Neural progenitor cell (in vitro differentiated cells): Measurements from ENCODE around the gene NFE2L1. TPM values are rescaled to one million over a fixed set of nuclear protein-coding genes. Genes with fewer than 3 reads are reported as not detected.
"Not testable (repeated sequence)": the region's sequence is repeated elsewhere in the genome, so short reads cannot be mapped to it uniquely, and the experiment has no call there.

ENCODE experiments used
- DNase-seq: peaks from one replicate; pipeline ENCODE4 v3.0.0-alpha.2; 2016; ENCODE audit warnings: low spot score
- H2AFZ ChIP-seq: fragments of 200-600 bp; sonication (generic); replicated peaks from 2 replicates; pipeline ENCODE4 v1.6.1; 2016; ENCODE audit warnings: antibody characterized with exemption
- H3F3A ChIP-seq: fragments of 200-600 bp; sonication (generic); 2 replicates; pipeline ENCODE4 v1.6.1; 2016; ENCODE audit warnings: antibody characterized with exemption, low read depth
- H3K27ac ChIP-seq: fragments of 200-600 bp; sonication (generic); 2 replicates; pipeline ENCODE4 v1.5.1; 2016; ENCODE audit warnings: mild to moderate bottlenecking
- H3K27me3 ChIP-seq: fragments of 200-600 bp; sonication (generic); 2 replicates; pipeline ENCODE4 v1.6.1; 2016; ENCODE audit warnings: mild to moderate bottlenecking, moderate library complexity
- H3K36me3 ChIP-seq: fragments of 200-600 bp; sonication (generic); 2 replicates; pipeline ENCODE4 v1.5.1; 2016
- H3K4me1 ChIP-seq: fragments of 200-600 bp; sonication (generic); 2 replicates; pipeline ENCODE4 v1.6.1; 2016; ENCODE audit warnings: mixed run types
- H3K4me2 ChIP-seq: fragments of 200-600 bp; sonication (generic); 2 replicates; pipeline ENCODE4 v1.6.1; 2016
- H3K4me3 ChIP-seq: fragments of 200-600 bp; sonication (generic); 2 replicates; pipeline ENCODE4 v1.5.1; 2016
- H3K79me2 ChIP-seq: fragments of 200-600 bp; sonication (generic); 2 replicates; pipeline ENCODE4 v1.6.1; 2016; ENCODE audit warnings: low read depth
- H3K9ac ChIP-seq: fragments of 200-600 bp; sonication (generic); 2 replicates; pipeline ENCODE4 v1.6.1; 2016
- H3K9me3 ChIP-seq: fragments of 200-600 bp; sonication (generic); 2 replicates; pipeline ENCODE4 v1.5.1; 2016; ENCODE audit warnings: low read depth
- H4K20me1 ChIP-seq: fragments of 200-600 bp; sonication (generic); 2 replicates; pipeline ENCODE4 v1.6.1; 2016; ENCODE audit warnings: low read depth
- H3K27ac Mint-ChIP-seq: 3 replicates; pipeline ENCODE4 v1.8.0; 2021; ENCODE audit warnings: mixed read lengths
- H3K27me3 Mint-ChIP-seq: 2 replicates; pipeline ENCODE4 v1.8.0; 2022; ENCODE audit warnings: low read depth, mild to moderate bottlenecking, inconsistent platforms, moderate library complexity, mixed read lengths; ENCODE audit not compliant: insufficient read depth
- H3K36me3 Mint-ChIP-seq: 3 replicates; pipeline ENCODE4 v1.8.0; 2021; ENCODE audit warnings: mixed read lengths
- H3K4me1 Mint-ChIP-seq: 3 replicates; pipeline ENCODE4 v1.8.0; 2021; ENCODE audit warnings: mixed read lengths
- H3K4me3 Mint-ChIP-seq: 3 replicates; pipeline ENCODE4 v1.8.0; 2021; ENCODE audit warnings: mild to moderate bottlenecking, moderate library complexity, mixed read lengths
- H3K9me3 Mint-ChIP-seq: 3 replicates; pipeline ENCODE4 v1.8.0; 2020; ENCODE audit warnings: mixed read lengths
- CTCF ChIP-seq: fragments of 200-600 bp; sonication (generic); IDR thresholded peaks from 2 replicates; pipeline ENCODE4 v1.5.1; 2017; ENCODE audit warnings: antibody characterized with exemption, mild to moderate bottlenecking
- EZH2 ChIP-seq: fragments of 200-600 bp; sonication (generic); IDR thresholded peaks from 2 replicates; pipeline ENCODE4 v1.6.1; 2017; ENCODE audit warnings: antibody characterized with exemption, mild to moderate bottlenecking, moderate library complexity
- EZH2phosphoT487 ChIP-seq: fragments of 200-600 bp; sonication (generic); IDR thresholded peaks from 2 replicates; pipeline ENCODE4 v1.6.1; 2017; ENCODE audit warnings: antibody characterized with exemption
- total RNA-seq: library from RNA; depleted of rRNA; stranded (reverse); fragments of >200 nt; gene quantifications from 2 replicates; pipeline ENCODE4 v1.2.3, GENCODE V29; 2015; ENCODE audit warnings: low replicate concordance

Gene NFE2L1
- total RNA-seq, 1 donor from 2014 or later, result 104 TPM

DNA sequence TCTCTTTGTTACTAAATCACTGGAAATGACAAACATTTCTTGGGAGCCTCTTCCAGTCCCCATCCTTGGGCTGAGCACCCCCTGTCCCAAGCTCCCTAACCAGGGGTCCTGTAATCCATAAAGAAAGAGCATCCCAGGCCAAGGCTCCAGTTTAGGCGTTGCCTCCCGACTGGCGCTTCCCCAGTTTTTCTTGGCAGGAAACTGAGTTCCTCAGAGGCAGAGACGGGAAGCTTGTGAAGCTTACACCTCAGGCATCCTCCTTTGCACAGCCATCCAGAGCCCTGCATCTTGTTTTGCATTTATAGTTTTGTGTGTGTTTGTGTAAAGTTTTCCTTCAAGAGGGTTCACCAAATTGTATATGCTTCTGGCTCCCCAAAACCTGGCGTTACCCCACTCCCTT lies 17.6 kb upstream of the NFE2L1 start:
- H3K27me3 ChIP-seq, result peaks cover 25% of the 10 kb centered on the region
- peaks cover 24% of the 10 kb centered on the region for H3K4me1 Mint-ChIP-seq
- no peak overlapping the region for H3K9ac ChIP-seq
- H3K4me2 ChIP-seq, result no peak overlapping the region
- peaks cover 2% of the 10 kb centered on the region for H3F3A ChIP-seq
- DNase-seq, result no peak
- H3K9me3 Mint-ChIP-seq, result no peaks in the 10 kb centered on the region
- H3K4me3 Mint-ChIP-seq, result no peak overlapping the region
- H3K27me3 Mint-ChIP-seq, result peaks cover 17% of the 10 kb centered on the region
- H3K9me3 ChIP-seq, result no peaks in the 10 kb centered on the region
- TF ChIP-seq EZH2 (no peak), CTCF (no peak), EZH2phosphoT487 (no peak)
- peaks cover 2% of the 10 kb centered on the region for H3K4me1 ChIP-seq
- H2AFZ ChIP-seq, result no peak overlapping the region
- H3K79me2 ChIP-seq, result no peaks in the 10 kb centered on the region
- no peaks in the 10 kb centered on the region for H4K20me1 ChIP-seq
- no peak overlapping the region for H3K4me3 ChIP-seq
- no peak overlapping the region for H3K27ac Mint-ChIP-seq
- no peaks in the 10 kb centered on the region for H3K36me3 ChIP-seq
- H3K27ac ChIP-seq, result no peak overlapping the region
- H3K36me3 Mint-ChIP-seq, result no peaks in the 10 kb centered on the region

DNA sequence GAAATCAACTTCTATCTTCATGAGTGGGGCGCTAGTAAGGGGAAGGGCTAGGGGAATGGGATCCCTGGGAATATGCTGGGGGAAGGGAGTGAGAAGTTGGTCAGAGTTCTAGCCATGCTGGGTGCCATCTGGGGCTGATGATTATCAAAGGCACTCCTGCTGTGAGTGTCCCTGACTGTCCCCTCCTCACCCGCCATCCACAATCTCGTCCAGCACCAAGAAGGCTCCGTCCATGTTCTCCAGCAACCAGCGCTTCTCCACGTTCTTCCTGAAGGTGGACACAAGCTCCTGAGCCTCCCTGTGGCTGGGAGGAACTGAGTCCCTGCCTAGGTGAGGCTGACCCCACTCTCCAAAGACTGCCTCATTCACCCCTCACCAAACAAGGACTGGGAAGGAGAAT lies 16.2 kb upstream of the NFE2L1 start:
- H3K9me3 Mint-ChIP-seq, result no peaks in the 10 kb centered on the region
- TF ChIP-seq CTCF, result no peak
- no peak for TF ChIP-seq EZH2phosphoT487
- TF ChIP-seq EZH2, result no peak
- H3K27me3 Mint-ChIP-seq, result peaks cover 18% of the 10 kb centered on the region

GRCh38 chr17:48034734-48035133 lies 13.4 kb upstream of the NFE2L1 start:
- not testable (repeated sequence) for H3K27ac ChIP-seq, H3K4me1 ChIP-seq, H3K79me2 ChIP-seq, H3K4me2 ChIP-seq, H3F3A ChIP-seq, H3K27ac Mint-ChIP-seq, H3K36me3 ChIP-seq, H3K36me3 Mint-ChIP-seq, H3K4me3 Mint-ChIP-seq, H4K20me1 ChIP-seq, H3K4me3 ChIP-seq, H3K9me3 ChIP-seq, H2AFZ ChIP-seq, H3K9me3 Mint-ChIP-seq, DNase-seq, H3K9ac ChIP-seq
- Mint-ChIP-seq H3K27me3 (peaks cover 24% of the 10 kb centered on the region), H3K4me1 (peaks cover 12% of the 10 kb centered on the region)
- peaks cover 59% of the 10 kb centered on the region for H3K27me3 ChIP-seq

More for the DNA sequence above, 16.2 kb upstream of the NFE2L1 start:
- Mint-ChIP-seq H3K4me3 (no peak overlapping the region), H3K36me3 (no peaks in the 10 kb centered on the region), H3K27ac (no peak overlapping the region), H3K4me1 (peaks cover 9% of the 10 kb centered on the region)
- H4K20me1 ChIP-seq, result no peaks in the 10 kb centered on the region
- H2AFZ ChIP-seq, result no peak overlapping the region
- peaks cover 32% of the 10 kb centered on the region for H3K27me3 ChIP-seq
- DNase-seq, result no peak
- no peaks in the 10 kb centered on the region for H3F3A ChIP-seq
- no peak overlapping the region for H3K27ac ChIP-seq
- no peak overlapping the region for H3K4me2 ChIP-seq
- no peak overlapping the region for H3K4me3 ChIP-seq
- no peaks in the 10 kb centered on the region for H3K9me3 ChIP-seq
- no peaks in the 10 kb centered on the region for H3K79me2 ChIP-seq
- H3K36me3 ChIP-seq, result no peaks in the 10 kb centered on the region
- H3K9ac ChIP-seq, result no peak overlapping the region
- H3K4me1 ChIP-seq, result no peaks in the 10 kb centered on the region

GRCh38 chr17:48036693-48037035 lies 11.5 kb upstream of the NFE2L1 start:
- Mint-ChIP-seq H3K27ac (no peak overlapping the region), H3K4me1 (peaks cover 12% of the 10 kb centered on the region), H3K36me3 (no peaks in the 10 kb centered on the region), H3K27me3 (peaks cover 24% of the 10 kb centered on the region), H3K4me3 (peak overlapping the region; percentile 81), H3K9me3 (no peaks in the 10 kb centered on the region)
- Histone ChIP-seq H4K20me1 (no peaks in the 10 kb centered on the region), H3K27ac (no peak overlapping the region), H2AFZ (peak overlapping the region; percentile 94), H3K9me3 (no peaks in the 10 kb centered on the region), H3K4me1 (peaks cover 3% of the 10 kb centered on the region), H3F3A (peaks cover 10% of the 10 kb centered on the region), H3K27me3 (peaks cover 61% of the 10 kb centered on the region), H3K36me3 (no peaks in the 10 kb centered on the region), H3K9ac (no peak overlapping the region), H3K4me2 (peak overlapping the region; percentile 98), H3K79me2 (no peaks in the 10 kb centered on the region), H3K4me3 (peak overlapping the region; percentile 72)
- TF ChIP-seq EZH2phosphoT487 (no peak), EZH2 (no peak), CTCF (no peak)
- no peak for DNase-seq
